OCI-LY7 (cell line): ENCODE measurements around the gene IQSEC1. TPM values are rescaled to one million over a fixed set of nuclear protein-coding genes. Genes with fewer than 3 reads are reported as not detected.

Experiments
- BruUV-seq: library from RNA; stranded (reverse); fragments of 400-500 nt; replicated peaks from 2 replicates; lab custom pipeline; 2021; lab: Mats Ljungman, UMichigan
- CTCF ChIA-PET: fragments of 300-600 bp; sonication (Branson Sonifier 250); formaldehyde crosslinking; loops from one replicate; lab custom pipeline; 2022; ENCODE audit warnings: antibody characterized with exemption; ENCODE audit not compliant: unreplicated experiment; lab: Charles Lee
- POLR2A ChIA-PET: fragments of 300-600 bp; sonication (Branson Sonifier 250); formaldehyde crosslinking; loops from one replicate; lab custom pipeline; 2022; ENCODE audit warnings: antibody characterized with exemption; lab: Charles Lee
- DNase-seq: peaks from one replicate; pipeline ENCODE4 v3.0.0-alpha.2; 2015; ENCODE audit warnings: low spot score
- H2AFZ ChIP-seq: fragments of 200-600 bp; sonication (generic), shearing (Covaris generic); 2 replicates; pipeline ENCODE4 v1.6.1; 2014; ENCODE audit warnings: mild to moderate bottlenecking, antibody characterized with exemption, low read length, moderate library complexity
- H3K27ac ChIP-seq: fragments of 200-600 bp; sonication (generic); 2 replicates; pipeline ENCODE4 v1.5.1; 2014; ENCODE audit warnings: mixed run types, low read depth, mild to moderate bottlenecking, moderate library complexity, low read length, inconsistent platforms; ENCODE audit not compliant: poor library complexity, severe bottlenecking
- H3K36me3 ChIP-seq: fragments of 200-600 bp; sonication (generic); 2 replicates; pipeline ENCODE4 v1.6.1; 2014; ENCODE audit warnings: mild to moderate bottlenecking, antibody characterized with exemption, low read length, moderate library complexity, mixed read lengths; ENCODE audit not compliant: insufficient read depth
- H3K4me1 ChIP-seq: fragments of 200-600 bp; sonication (generic); 2 replicates; pipeline ENCODE4 v1.5.1; 2014; ENCODE audit warnings: mild to moderate bottlenecking, low read length; ENCODE audit not compliant: insufficient read depth, poor library complexity, severe bottlenecking
- H3K4me2 ChIP-seq: fragments of 200-600 bp; sonication (generic); 2 replicates; pipeline ENCODE4 v1.6.1; 2014; ENCODE audit warnings: mild to moderate bottlenecking, low read length
- H3K4me3 ChIP-seq: fragments of 200-600 bp; sonication (generic); 2 replicates; pipeline ENCODE4 v1.5.1; 2014; ENCODE audit warnings: mild to moderate bottlenecking, low read depth, low read length; ENCODE audit not compliant: poor library complexity, severe bottlenecking
- H3K79me2 ChIP-seq: fragments of 200-600 bp; sonication (generic); 2 replicates; pipeline ENCODE4 v1.6.1; 2016; ENCODE audit warnings: low read depth, mild to moderate bottlenecking, low read length, moderate library complexity, mixed read lengths; ENCODE audit not compliant: insufficient read depth
- H3K9me2 ChIP-seq: fragments of 200-600 bp; sonication (generic); 2 replicates; pipeline ENCODE4 v1.6.1; 2016; ENCODE audit warnings: mild to moderate bottlenecking, low read length, mixed read lengths; ENCODE audit not compliant: insufficient read depth
- H3K9me3 ChIP-seq: fragments of 200-600 bp; sonication (generic); 2 replicates; pipeline ENCODE4 v1.6.1; 2014; ENCODE audit warnings: mild to moderate bottlenecking, mixed run types, low read length, mixed read lengths
- H4K20me1 ChIP-seq: fragments of 200-600 bp; sonication (generic); 2 replicates; pipeline ENCODE4 v1.6.1; 2014; ENCODE audit warnings: mild to moderate bottlenecking, antibody characterized with exemption, low read length, moderate library complexity, mixed read lengths; ENCODE audit not compliant: insufficient read depth
- CTCF ChIP-seq: fragments of 200-600 bp; sonication (generic); conservative IDR thresholded peaks from 2 replicates; pipeline ENCODE4 v1.5.1; 2014; ENCODE audit warnings: mild to moderate bottlenecking, antibody characterized with exemption, low read length, moderate library complexity, mixed read lengths
- EZH2phosphoT487 ChIP-seq: fragments of 200-600 bp; sonication (generic); IDR thresholded peaks from 2 replicates; pipeline ENCODE4 v1.6.1; 2018; ENCODE audit warnings: low read depth, borderline replicate concordance, mild to moderate bottlenecking, mixed run types, antibody characterized with exemption, low read length, moderate library complexity, mixed read lengths
- intact Hi-C: fragments of 100-400 bp; cut with micrococcal nuclease; formaldehyde crosslinking; loops from one replicate; pipeline ENCODE4 v1.10.0; 2022; ENCODE audit not compliant: unreplicated experiment
- total RNA-seq, 2 experiments: library from RNA; depleted of rRNA in 1 of 2; stranded (reverse); fragments of >200 nt in 1 of 2; shearing (Covaris generic) in 1 of 2; gene quantifications; 2 replicates each; pipeline ENCODE4 v1.2.3, GENCODE V29; 2014 to 2022

IQSEC1 gene
- total RNA-seq, 2 experiments from 2014 or later = 25.2 to 70.1 TPM

- DNase-seq = no peak
- Histone ChIP-seq H3K36me3 (peaks cover 19% of the 10 kb centered on the region), H2AFZ (no peak overlapping the region), H3K27ac (no peak overlapping the region), H3K4me3 (peak overlapping the region; percentile 69), H3K9me3 (no peaks in the 10 kb centered on the region), H3K4me1 (peaks cover 51% of the 10 kb centered on the region), H4K20me1 (peaks cover 4% of the 10 kb centered on the region; the same call in 1 of the 2 replicates), H3K9me2 (no peaks in the 10 kb centered on the region), H3K79me2 (peaks cover 40% of the 10 kb centered on the region; the same call in 1 of the 2 replicates), H3K4me2 (peak overlapping the region; percentile 96)
- CTCF ChIA-PET = interaction anchor here (0.5 to 1.0 kb wide), 5 partner anchors 11 to 76 kb away, joined by 3 to 5 read pairs (median 4); no protein-coding TSS in a partner anchor
- intact Hi-C loops = loop anchor here (2.0 kb wide), 1 partner anchor 19 kb away; no protein-coding TSS in a partner anchor
- POLR2A ChIA-PET = interaction anchor here (0.6 to 0.9 kb wide), 3 partner anchors 14 to 96 kb away, joined by 3 read pairs; no protein-coding TSS in a partner anchor
- BruUV-seq = no TSS peak
- TF ChIP-seq EZH2phosphoT487 (no peak), CTCF (no peak)
Measured at GRCh38 chr3:12995389-12996180, 77.6 kb downstream of the IQSEC1 start.

GRCh38 chr3:12994607-12995388 lies 78.4 kb downstream of the IQSEC1 start:
- DNase-seq = peak; percentile 84
- Histone ChIP-seq H3K4me2 (peak overlapping the region; percentile 96), H3K4me1 (peaks cover 48% of the 10 kb centered on the region), H3K4me3 (peak overlapping the region; percentile 69), H3K9me3 (no peaks in the 10 kb centered on the region), H3K9me2 (no peaks in the 10 kb centered on the region), H4K20me1 (peaks cover 4% of the 10 kb centered on the region; the same call in 1 of the 2 replicates), H3K27ac (peak overlapping the region; percentile 4), H3K36me3 (peaks cover 11% of the 10 kb centered on the region), H3K79me2 (peaks cover 32% of the 10 kb centered on the region; the same call in 1 of the 2 replicates), H2AFZ (peak overlapping the region; percentile 54; the same call in 1 of the 2 replicates)
- POLR2A ChIA-PET = interaction anchor here (0.9 kb wide), 1 partner anchor 14 kb away, joined by 3 read pairs; no protein-coding TSS in a partner anchor
- intact Hi-C loops = loop anchor here (2.0 kb wide), 1 partner anchor 20 kb away; no protein-coding TSS in a partner anchor
- CTCF ChIA-PET = interaction anchor here (0.6 to 1.0 kb wide), 3 partner anchors 27 to 77 kb away, joined by 3 to 5 read pairs (median 4); no protein-coding TSS in a partner anchor
- no TSS peak for BruUV-seq
- TF ChIP-seq CTCF (peak; percentile 92), EZH2phosphoT487 (no peak)
